HG03135 (cell line): ENCODE results near the gene IGSF9B.

ENCODE experiments used
- ATAC-seq: cut with Tn5 transposase; IDR thresholded peaks from one replicate; pipeline ENCODE4 v1.9.1; 2021; ENCODE audit warnings: mild to moderate bottlenecking, moderate library complexity; ENCODE audit not compliant: unreplicated experiment

The IGSF9B gene

DNA sequence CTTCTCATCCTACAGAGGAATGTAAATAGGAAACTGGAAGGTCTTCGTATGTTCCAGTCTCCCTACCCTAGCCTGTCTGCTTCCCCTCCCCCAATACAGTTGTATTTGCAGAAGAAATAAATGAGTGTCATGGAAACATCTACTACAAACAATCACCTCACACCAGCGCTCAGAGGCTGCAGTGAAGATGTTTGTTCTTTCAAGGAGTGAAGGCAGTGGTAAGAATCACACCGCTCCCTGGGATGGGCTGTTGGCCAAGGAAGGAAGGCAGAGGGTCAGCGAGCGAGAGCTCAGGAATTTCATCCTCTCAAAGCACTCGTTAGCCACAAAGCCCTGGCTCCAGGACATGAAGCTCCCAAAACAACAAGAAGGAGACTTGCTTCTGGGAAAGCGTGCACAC, 1.1 kb upstream of the IGSF9B start:
- no peak for ATAC-seq

DNA sequence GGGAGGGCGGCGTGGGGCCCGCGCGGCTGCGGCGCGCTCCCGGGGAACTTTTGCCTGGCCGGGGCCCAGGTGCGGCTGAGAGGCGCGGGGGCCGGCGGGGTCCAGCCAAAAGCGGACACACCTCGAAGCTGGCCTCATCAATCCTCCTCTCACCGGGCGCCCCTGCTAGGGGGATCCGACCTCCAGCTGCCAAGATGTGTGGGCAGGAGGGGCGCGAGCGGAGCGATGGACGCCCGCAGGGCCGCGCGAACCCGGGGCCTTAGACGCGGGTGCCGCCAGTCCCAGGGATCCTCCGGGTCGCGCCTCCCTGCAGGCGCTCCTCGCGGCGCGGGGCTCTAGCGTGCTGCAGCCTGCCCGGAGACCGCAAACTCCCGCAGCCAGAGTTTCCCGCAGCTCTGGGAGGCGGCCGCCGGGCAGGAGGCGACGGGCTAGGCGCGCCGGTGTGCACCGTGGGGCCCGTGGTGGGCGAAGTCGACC, 785 bp downstream of the IGSF9B start:
- ATAC-seq, result no peak

DNA sequence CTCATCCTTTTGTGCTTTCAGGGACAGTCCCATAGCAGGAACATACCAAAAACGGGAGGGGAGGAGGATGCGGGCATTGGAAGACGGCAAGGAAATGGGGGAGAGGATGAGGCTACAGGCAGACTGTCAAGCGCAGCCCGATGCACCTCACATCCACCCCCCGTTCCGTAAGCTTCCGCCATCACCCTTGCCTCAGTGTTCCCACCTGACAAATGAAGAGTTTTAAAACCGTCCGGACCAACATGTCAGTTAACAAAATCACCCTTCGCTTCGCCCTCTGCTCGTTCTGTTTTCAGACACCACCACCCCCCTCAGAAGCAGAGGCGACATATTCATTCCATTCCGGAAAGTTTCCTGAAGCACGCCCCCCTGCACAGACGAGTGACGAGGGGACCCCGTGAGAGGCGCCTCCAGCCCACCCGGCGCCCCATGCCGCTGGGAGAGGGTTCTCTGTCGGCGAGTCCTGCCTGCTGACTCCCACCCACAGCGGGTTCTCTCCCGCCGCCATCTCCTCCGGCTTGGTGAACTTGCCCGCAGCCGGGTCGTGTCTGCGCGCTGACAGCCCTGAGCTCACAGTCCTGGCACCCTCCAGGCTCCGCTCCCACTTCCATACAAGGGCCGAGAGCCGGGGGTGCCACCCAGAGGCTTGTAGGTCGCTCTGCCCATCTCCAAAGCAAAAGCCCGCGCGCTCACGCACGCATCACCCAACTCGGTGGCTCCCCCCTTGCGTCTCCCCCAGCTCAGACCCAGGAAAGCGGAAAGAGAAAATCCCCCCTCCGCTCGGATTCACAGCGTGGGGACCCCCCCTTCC, 1.5 kb downstream of the IGSF9B start:
- no peak for ATAC-seq

DNA sequence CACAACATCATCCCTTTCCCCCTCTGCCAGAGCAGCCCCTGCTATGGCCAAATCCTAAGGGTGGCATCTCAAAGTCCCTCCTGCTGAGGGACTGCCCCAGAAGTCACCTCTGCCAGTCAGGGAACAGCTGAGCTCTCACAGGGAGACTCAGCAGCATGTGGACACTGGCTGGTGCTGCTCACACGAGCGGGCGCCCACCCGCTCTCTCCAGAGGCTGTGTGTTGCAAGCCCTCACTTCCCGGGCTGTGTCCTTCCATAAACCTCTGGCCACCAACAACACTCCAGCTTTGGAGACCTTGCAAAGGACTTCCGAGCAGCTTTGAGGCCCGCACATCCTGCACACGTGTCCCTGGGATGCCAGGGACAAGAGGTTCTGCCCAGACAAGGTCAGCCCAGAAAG, 2.8 kb downstream of the IGSF9B start:
- no peak for ATAC-seq

DNA sequence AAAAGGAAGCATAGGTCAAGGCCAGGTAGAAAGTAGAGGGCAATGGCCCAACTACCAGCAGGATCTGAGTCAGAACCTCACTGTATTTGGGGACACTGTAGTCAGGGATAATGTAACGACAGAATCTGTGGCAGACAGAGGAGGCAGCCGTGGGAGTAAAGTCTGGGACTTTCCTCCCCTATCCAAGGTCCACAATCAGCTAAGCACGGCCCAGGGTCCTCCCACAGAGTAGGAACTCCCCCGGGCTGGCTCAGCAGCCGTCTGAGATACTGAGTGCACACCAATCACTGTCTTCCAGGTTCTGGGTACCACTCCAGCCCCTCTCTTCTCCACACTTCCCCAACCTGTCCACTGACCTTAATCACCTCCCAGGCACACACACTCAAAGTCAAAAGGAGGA, 3.2 kb downstream of the IGSF9B start:
- ATAC-seq, result no peak

DNA sequence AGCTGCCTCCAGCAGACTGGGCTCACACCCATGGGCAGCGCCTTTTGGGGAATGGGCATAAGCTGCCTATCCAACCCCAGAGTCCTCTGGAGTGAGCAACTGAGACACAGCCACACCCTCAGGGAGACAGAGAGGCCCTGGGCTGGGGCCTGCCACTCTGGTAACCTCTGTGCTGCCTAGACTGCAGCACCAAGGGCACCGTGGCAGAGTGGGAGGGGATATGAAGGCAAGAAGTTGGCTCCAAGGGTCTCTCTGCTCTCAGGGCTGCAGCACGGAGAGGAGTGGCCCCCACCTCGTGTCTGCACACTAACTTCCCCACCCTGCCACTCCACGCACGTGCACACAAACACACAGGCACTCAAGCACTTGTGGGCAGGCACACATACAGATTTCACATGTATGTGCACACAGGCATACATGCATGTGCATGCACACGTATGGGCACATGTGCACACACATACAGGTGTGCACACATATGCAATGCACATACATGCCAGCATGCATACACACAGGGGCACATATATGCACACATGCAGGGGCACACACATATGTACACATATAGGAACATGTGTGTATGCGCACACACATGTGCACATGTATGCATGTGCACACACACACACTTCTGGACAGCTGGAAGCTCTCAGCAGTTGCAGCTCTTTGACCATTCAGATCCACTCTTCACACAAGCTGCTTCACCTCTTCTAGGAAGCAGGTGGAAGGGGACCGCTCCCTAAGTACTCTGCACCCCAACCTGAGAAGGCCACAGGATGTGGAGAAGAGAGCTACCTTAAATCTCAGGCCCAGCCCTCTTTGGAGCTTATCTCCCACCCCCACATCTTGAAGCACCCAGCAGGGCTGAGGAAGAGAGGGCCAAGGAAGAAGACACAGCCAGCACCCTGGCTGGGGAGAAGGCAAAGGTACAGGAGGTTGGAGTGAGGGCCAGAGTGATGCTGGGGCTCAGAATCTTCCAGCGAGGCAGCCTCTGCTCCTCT, 4.3 kb downstream of the IGSF9B start:
- ATAC-seq, result no peak

DNA sequence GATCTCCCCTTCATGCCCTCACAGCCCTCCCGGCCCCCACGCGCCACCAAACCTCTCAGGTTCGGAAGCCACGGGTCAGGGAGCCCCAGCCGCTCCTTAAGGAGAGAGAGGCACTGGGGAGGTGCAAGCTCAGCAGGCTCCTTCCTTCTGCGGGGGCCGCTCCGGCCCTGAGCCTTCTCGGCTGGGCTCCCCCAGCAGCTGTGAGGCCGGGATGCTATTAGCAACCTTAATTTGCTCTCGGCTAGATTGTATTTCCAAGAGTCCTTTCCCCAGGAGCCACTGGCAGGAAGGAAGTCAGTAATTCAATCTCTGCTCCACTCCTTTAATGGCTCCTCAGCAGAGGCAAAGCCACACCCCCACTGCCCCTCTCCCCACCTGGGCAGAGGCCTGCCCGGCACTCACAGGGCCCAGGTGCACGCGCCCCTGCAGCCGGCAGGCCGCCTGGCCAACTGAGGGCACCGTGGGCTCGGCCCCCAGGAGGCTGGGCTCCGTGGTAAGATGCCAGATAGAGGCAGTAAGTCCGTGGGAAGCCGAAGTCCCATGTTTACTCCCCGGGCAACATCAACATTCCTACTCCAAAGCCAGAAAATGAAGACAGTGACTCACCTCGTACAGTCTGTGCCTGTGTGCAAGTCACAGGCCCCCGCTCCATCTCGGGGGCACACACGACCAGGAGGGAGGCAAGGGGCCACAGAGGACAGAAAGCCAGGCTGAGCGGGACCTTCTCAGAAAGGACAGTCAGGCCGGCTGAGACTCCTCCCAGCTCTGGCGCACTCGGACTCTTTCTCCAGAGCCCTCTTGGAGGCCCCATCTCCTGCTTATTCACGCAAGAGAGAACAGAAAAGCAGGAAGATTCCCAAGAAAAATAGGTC, 5.2 kb downstream of the IGSF9B start:
- no peak for ATAC-seq

DNA sequence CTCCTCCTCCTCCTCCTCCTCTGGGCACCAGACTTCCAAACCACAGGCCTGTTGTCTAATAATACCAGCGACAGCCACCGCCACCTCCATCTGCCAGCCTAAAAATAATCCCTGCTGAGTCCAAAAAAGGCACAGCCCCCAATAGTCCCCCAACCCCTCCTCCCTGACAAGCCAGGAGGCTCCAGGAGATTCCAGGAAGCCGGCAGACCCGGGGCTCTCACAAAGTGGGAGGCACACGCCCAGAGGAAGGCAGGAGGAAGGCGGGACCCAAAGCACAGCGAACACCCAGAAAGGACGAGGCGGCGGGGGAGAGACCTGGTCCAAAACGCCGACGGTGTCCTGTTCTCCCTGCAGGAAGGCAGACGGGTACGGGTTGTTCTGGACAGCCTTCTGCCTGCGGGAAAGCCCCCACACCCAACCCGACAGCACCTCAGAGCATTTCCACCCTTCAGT, 5.9 kb downstream of the IGSF9B start:
- no peak for ATAC-seq

DNA sequence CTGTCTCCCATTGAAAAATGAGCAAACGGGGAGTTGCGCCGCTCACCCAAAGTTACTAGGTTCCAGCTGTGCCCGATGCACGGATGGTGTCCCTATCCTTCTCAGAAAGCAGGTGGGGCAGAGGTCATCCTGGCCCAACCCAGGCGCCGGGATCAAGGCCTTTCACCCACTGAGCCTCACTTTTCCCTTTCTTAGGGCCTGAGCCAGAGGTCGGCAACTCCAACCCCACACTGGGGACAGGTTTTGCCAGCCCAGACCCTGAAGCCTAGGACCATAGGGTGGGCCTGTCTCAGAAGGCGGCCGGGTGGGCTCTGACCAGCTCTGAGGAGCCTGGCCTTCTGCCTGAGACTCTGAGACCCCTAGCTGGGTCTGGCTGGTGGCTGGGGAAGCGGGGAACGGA, 6.3 kb downstream of the IGSF9B start:
- no peak for ATAC-seq

DNA sequence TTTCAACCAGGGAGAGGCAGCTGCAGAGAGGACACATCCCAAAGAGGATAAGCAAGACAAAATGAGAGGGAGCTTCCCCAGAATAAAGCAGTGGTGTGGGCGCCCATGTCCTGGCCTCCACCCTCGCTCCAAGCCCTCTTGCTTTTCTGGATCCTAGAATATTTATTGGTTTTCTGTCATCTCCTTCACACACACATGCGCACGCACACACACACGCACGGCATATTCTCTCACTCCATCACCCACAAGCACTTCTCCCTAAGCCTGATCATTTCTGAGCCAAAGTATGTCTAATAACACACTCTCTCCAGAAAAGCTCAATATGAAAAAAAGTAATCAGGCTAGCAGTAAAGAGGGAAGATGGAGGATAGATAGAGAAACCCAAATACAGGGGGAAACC, 7.6 kb downstream of the IGSF9B start:
- ATAC-seq, result no peak

DNA sequence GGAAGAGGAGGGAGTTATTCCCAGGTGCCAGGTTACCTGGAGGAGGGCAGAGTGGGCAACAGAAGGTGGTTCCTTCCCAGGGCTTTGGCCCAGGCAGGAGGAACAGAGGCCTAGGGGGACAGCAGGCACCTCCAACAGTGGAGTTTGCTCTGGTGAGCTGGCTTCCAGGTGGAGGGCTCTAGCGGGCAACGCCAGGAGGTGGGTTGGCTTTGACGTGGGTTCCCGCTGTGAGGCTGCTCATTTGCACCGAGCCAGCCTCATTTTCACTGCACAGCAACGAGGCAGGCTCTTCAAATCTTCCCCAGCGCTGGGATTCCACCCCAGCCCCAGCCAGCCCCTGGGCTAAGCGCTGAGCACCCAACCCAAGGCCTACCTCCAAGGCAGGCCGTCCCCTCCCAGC, 8.1 kb downstream of the IGSF9B start:
- ATAC-seq, result no peak

DNA sequence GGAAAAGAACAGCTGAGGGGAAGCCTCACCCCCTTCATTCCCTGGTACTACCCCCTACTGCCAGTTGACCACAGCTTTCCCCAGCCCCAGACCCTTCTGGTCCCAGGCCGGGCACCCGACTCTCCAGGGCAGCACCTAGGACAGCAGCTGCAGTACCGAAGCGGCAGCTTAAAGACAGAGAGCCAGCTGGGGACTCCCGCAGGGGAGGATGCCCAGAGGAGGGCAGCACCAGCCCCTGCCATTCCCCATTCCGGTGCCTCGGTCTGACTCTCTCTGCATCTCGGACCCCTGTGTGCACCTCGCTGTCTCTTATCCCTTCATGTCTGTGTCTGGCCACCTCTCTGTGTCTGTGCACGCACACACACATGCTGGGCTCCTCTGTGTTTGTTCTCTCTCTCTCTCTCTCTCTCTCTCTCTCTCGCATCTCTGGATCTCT, 9.4 kb downstream of the IGSF9B start:
- no peak for ATAC-seq

DNA sequence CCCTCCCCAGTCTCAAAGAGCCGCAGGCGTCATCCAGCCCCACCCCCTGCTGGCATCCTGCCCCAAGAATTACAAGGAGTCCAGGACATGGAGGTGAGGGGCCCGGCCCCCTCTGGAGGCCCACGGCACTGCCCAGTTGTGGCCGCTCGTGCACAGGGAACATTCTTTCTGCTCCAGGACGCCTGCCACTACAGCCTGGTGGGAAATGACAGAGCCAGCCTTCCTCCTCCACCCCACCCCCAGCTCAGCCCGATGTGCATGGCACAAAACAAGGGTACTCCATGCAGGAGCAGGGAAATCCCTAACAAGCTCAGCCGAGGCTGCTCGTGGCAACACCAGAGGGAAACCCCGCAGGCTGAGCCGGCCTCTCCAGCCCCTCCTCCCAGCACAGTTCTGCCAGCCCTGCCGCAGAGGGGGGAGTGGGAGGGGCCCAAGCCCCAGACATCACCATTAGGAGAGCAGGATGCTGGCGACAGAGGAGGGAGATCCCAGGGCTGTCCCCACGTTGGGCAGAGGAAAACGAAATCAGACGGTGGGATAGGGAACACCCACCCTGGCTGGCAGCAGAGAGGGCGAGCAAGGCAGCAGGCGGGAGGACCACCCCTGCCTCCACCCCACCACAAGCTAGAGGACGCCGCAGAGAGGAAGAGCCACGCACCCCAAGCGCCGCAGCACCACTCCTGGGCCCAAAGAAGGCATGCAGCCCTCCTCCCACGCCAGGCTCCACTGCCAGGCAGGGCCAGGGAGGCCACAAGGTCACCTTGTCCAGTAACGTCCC, 10.0 kb downstream of the IGSF9B start:
- ATAC-seq, result no peak

DNA sequence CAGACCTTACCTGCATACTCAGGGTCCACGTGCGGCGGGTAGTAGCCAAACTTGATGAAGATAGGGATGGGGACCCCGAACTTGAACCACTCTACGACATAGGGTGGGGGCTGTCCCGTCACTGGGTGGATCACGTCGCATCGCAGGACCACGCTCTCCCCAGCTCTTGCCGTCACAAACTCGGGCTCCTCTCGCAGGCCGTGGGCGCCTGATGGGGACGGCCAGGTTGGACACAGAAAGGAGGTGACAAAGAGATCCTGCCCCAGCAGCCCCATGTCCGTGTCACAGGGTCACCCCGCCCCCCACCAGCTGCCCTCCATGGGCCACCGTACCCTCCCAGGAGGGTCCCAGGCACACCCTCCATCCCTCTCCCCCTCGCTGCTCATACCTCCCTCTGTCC, 10.7 kb downstream of the IGSF9B start:
- no peak for ATAC-seq

DNA sequence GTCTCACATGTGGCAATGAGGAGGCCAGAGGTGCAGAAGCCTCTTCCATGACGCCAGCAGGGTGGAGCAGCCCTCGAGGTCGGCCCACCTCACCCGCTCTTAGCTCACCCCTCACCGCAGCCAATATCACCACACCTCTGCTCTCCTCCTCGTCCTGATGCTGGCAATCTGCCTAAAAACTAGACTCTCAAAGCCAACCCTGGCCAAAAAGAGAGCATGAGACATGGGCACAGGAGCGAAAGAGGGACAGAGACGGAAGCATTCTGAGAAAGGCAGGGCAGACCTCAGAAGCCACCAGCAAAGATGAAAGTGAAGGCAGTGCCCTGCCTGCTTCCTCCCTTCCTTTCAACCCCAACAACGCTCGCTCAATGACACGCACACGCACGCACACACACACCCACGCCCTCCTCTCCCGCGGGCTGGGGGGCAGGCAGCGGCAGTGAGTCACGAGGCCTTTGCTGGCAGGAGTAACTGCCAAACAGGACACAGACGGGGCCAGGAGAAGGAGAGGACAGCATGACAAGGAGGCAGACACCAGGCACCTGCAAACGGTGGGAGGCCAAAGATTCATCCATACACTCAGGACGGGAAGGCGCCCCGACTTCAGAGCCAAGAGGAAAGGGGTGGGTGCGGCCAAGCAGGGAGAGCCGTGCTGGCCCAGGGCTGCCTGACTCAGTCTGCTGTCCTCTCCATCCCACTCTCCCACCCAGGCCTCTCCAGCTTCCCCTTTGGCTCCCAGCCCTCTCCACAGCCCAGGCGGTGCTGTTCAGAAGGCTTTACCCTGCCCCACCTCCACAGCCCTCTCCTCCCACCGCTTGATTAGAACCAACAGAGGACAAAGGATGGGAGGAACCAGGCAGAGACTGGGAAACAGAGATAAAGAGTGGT, 11.4 kb downstream of the IGSF9B start:
- ATAC-seq, result no peak

DNA sequence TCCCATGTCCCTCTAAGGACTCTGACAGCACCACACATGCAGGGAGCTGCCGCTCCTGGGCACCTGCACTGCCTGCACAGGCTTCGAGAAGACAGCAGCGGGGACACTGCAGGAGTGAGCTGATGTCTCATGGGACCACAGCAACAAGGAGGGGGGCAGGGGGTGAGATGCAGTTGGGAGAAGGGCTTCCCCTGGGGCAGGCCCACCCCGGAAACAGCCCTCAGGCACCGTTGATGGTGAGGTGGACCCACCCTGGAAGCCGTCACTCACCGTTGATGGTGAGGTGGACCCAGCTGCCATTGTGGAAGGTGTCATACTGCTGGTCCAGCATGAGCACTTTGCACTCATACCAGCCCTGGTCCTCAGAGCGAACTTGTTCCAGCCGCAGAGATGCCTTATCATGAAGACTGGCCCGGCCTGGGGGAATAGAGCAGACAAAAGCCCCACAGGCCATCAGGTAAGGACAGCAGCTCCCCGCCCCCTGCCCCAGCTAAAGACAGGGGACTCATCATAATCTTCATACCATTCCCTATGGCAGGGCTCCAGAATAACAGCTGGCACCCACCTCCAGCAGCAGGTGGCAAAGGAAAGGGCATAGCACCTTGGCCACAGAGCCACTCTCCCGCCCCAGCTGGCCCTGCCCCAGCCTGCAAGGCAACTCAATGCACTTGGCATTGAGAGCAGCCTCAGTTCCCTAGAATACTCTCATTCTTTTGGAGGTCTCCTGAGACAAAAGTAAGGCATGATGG, 12.6 kb downstream of the IGSF9B start:
- ATAC-seq, result no peak

DNA sequence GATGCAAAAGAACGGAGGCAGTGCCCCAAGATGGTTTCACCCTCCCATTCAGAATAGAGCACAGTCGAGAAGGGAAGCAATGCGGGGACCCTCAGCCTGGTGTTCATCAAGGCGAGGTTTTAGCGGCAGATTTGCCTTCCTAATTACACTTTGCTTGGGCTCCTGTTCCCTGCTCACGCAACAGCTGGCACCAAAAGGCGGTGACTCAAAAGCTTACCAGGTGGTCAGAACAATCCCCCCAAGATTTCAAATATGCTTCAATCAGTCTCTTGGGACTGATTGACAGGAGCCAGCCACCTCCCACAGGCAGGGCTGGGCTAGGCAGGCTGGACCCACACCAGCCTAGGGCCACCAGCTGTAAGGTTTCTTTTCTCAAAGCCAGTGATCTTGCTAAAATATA, 14.2 kb downstream of the IGSF9B start:
- ATAC-seq, result no peak

DNA sequence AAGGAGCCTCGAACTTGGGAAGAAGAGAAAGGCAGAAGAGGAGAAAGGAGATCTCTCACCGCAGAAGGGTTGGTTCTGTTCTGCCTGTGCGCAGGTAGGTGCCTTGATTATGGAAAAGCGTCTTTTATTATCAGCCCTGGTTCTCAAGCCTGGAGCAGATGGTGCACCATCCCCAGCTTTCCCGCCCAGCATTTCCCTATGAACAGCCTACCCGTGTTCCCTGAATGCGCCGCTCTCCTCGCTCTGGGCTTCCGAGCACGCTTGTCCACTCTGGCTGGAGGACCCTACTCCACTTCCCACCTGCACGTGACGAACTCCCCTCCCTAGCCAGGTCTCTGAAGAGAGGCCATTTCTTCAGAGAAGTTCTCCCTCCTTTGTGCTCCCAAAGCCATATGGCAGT, 15.2 kb downstream of the IGSF9B start:
- no peak for ATAC-seq
